Cardiac muscle cell (in vitro differentiated cells and primary cell): ENCODE measurements around the gene CTDNEP1. TPM values are rescaled to one million over a fixed set of nuclear protein-coding genes. Genes with fewer than 3 reads are reported as not detected.

ENCODE experiments used
- DNase-seq, 2 donors: peaks; one replicate each; pipeline versions ENCODE4 v3.0.0 to v3.0.0-alpha.2; 2010 to 2017; ENCODE audit warnings: low read depth in 1 of 2, low spot score in 1 of 2
- H3K27ac ChIP-seq: fragments of 200-600 bp; sonication (generic); 2 replicates; pipeline ENCODE4 v1.5.1; 2016
- H3K27me3 ChIP-seq: fragments of 200-600 bp; sonication (generic); 2 replicates; pipeline ENCODE4 v1.6.0; 2016; ENCODE audit warnings: control low read depth
- H3K36me3 ChIP-seq: fragments of 200-600 bp; sonication (generic); 2 replicates; pipeline ENCODE4 v1.5.1; 2016; ENCODE audit warnings: control low read depth
- H3K4me1 ChIP-seq: fragments of 200-600 bp; sonication (generic); 2 replicates; pipeline ENCODE4 v1.8.1; 2017; ENCODE audit warnings: low read depth, mild to moderate bottlenecking, mixed run types
- H3K4me3 ChIP-seq: fragments of 200-600 bp; sonication (generic); 2 replicates; pipeline ENCODE4 v1.5.1; 2016; ENCODE audit warnings: mild to moderate bottlenecking
- H3K9me3 ChIP-seq: fragments of 200-600 bp; sonication (generic); 2 replicates; pipeline ENCODE4 v1.5.1; 2017; ENCODE audit warnings: low read depth, mild to moderate bottlenecking, control low read depth
- CTCF ChIP-seq: IDR thresholded peaks from 2 replicates; pipeline ENCODE4 v1.5.1; 2012; ENCODE audit warnings: low read depth, mild to moderate bottlenecking, low read length
- polyA plus RNA-seq: library from polyadenylated mRNA; unstranded; fragments of >200 nt; fragmentation: Nextera tagmentation; extraction: Ambion mirVana; gene quantifications from 2 replicates; pipeline ENCODE4 v1.2.1, GENCODE V29; 2016
- total RNA-seq: library from RNA; depleted of rRNA; stranded (reverse); fragments of >200 nt; gene quantifications from 2 replicates; pipeline ENCODE4 v1.2.3, GENCODE V29; 2016

CTDNEP1 gene
- total and polyA plus RNA-seq, 2 experiments from 2014 or later: 78.3 to 98.6 TPM

- no peaks in the 10 kb centered on the region for H3K36me3 ChIP-seq
- TF ChIP-seq CTCF: no peak
- no peak for DNase-seq
- peak overlapping the region; percentile 22 for H3K4me3 ChIP-seq
- H3K27ac ChIP-seq: no peak overlapping the region
- H3K9me3 ChIP-seq: no peaks in the 10 kb centered on the region
- peaks cover 42% of the 10 kb centered on the region for H3K4me1 ChIP-seq
- H3K27me3 ChIP-seq: no peaks in the 10 kb centered on the region
Observed at GRCh38 chr17:7211491-7212273, 39.9 kb downstream of the CTDNEP1 start.

- DNase-seq: no peak
- no peak for TF ChIP-seq CTCF
- no peaks in the 10 kb centered on the region for H3K27me3 ChIP-seq
- no peaks in the 10 kb centered on the region for H3K9me3 ChIP-seq
- peak overlapping the region; percentile 4 for H3K27ac ChIP-seq
- H3K36me3 ChIP-seq: peaks cover under 1% of the 10 kb centered on the region
- H3K4me3 ChIP-seq: no peak overlapping the region
- peaks cover 30% of the 10 kb centered on the region for H3K4me1 ChIP-seq
Observed at GRCh38 chr17:7208754-7209460, 42.6 kb downstream of the CTDNEP1 start.

- Histone ChIP-seq H3K27me3 (no peaks in the 10 kb centered on the region), H3K36me3 (peaks cover 7% of the 10 kb centered on the region), H3K4me3 (no peak overlapping the region), H3K9me3 (no peaks in the 10 kb centered on the region), H3K27ac (no peak overlapping the region), H3K4me1 (peaks cover 30% of the 10 kb centered on the region)
- TF ChIP-seq CTCF: no peak
- DNase-seq: peak in 1 of 2 donors; percentile 71
Observed at GRCh38 chr17:7208027-7208571, 43.4 kb downstream of the CTDNEP1 start.

GRCh38 chr17:7207120-7208001 is 44.2 kb downstream of the CTDNEP1 start:
- no peak for TF ChIP-seq CTCF

GRCh38 chr17:7205561-7205960 is 46.0 kb downstream of the CTDNEP1 start:
- DNase-seq: no peak
- Histone ChIP-seq H3K4me1 (peaks cover 18% of the 10 kb centered on the region), H3K27ac (peak overlapping the region; percentile 57), H3K9me3 (no peaks in the 10 kb centered on the region), H3K36me3 (peaks cover 27% of the 10 kb centered on the region), H3K4me3 (peak overlapping the region; percentile 27), H3K27me3 (no peaks in the 10 kb centered on the region)
- no peak for TF ChIP-seq CTCF

More at GRCh38 chr17:7207120-7208001, 44.2 kb downstream of the CTDNEP1 start:
- Histone ChIP-seq H3K27ac (no peak overlapping the region), H3K9me3 (no peaks in the 10 kb centered on the region), H3K36me3 (peaks cover 15% of the 10 kb centered on the region), H3K4me1 (peaks cover 28% of the 10 kb centered on the region), H3K27me3 (no peaks in the 10 kb centered on the region), H3K4me3 (no peak overlapping the region)
- DNase-seq: peak in 1 of 2 donors; percentile 75
